H1 (cell line): ENCODE data around the gene CCNI2. TPM values are rescaled to one million over a fixed set of nuclear protein-coding genes. Genes with fewer than 3 reads are reported as not detected.

Experiments used
- CTCF ChIA-PET: fragments of 300-600 bp; sonication (Branson Sonifier 250); formaldehyde crosslinking; loops from one replicate; lab custom pipeline; 2021; ENCODE audit not compliant: partially characterized antibody; lab: Charles Lee
- POLR2A ChIA-PET: fragments of 300-600 bp; sonication (Branson Sonifier 250); formaldehyde crosslinking; loops from one replicate; lab custom pipeline; 2021; ENCODE audit warnings: inconsistent platforms; ENCODE audit not compliant: partially characterized antibody; lab: Charles Lee
- DNase-seq, 2 experiments: peaks; one replicate each; pipeline versions ENCODE4 v3.0.0 to v3.0.0-alpha.2; 2010 to 2022; ENCODE audit warnings: low spot score in 2 of 2, low read depth in 1 of 2, mixed read lengths in 1 of 2
- FAIRE-seq: peaks from 2 replicates; lab custom pipeline; 2011; peaks lifted over from hg19 to GRCh38; lab: Jason Lieb, UNC
- H2AFZ ChIP-seq: 2 replicates; pipeline ENCODE4 v1.8.1; 2012; ENCODE audit warnings: low read length, inconsistent platforms
- H2AK5ac ChIP-seq: 2 replicates; pipeline ENCODE4 v1.6.1; 2013; ENCODE audit warnings: low read depth, low read length
- H2BK120ac ChIP-seq: replicated peaks from 2 replicates; pipeline ENCODE3; 2013; ENCODE audit warnings: low read depth, low read length, inconsistent platforms
- H2BK12ac ChIP-seq: 2 replicates; pipeline ENCODE4 v1.6.1; 2013; ENCODE audit warnings: low read depth, low read length
- H2BK15ac ChIP-seq: 2 replicates; pipeline ENCODE4 v1.6.1; 2013; ENCODE audit warnings: low read length
- H2BK20ac ChIP-seq: 2 replicates; pipeline ENCODE4 v1.6.1; 2013; ENCODE audit warnings: low read length
- H2BK5ac ChIP-seq: 2 replicates; pipeline ENCODE4 v1.6.1; 2013; ENCODE audit warnings: low read depth, low read length
- H3K14ac ChIP-seq: 2 replicates; pipeline ENCODE4 v1.6.1; 2013; ENCODE audit warnings: inconsistent platforms; ENCODE audit not compliant: insufficient read length
- H3K18ac ChIP-seq: 2 replicates; pipeline ENCODE4 v1.6.1; 2013; ENCODE audit warnings: low read length; ENCODE audit errors: extremely low read depth
- H3K23ac ChIP-seq: 2 replicates; pipeline ENCODE4 v1.6.1; 2013; ENCODE audit warnings: inconsistent platforms; ENCODE audit not compliant: insufficient read length
- H3K23me2 ChIP-seq: 2 replicates; pipeline ENCODE4 v1.6.1; 2013; ENCODE audit warnings: low read depth, low read length
- H3K27ac ChIP-seq: 2 replicates; pipeline ENCODE4 v1.6.1; 2011; ENCODE audit warnings: low read depth, low read length, inconsistent platforms
- H3K27me3 ChIP-seq, 4 experiments: replicated peaks in 1 of 4; 1 replicate in 1 of 4; 2 replicates in 3 of 4; pipeline versions ENCODE4 v1.6.1 to v1.8.1; 2011 to 2013; ENCODE audit warnings: low read length in 3 of 4, mild to moderate bottlenecking in 3 of 4, inconsistent platforms in 2 of 4, mixed read lengths in 2 of 4, moderate library complexity in 1 of 4; ENCODE audit not compliant: control insufficient read depth in 3 of 4, insufficient read depth in 3 of 4; ENCODE audit errors: extremely low read depth in 1 of 4
- H3K36me3 ChIP-seq, 4 experiments: 2 replicates each; pipeline versions ENCODE4 v1.6.1 to v1.8.1; 2011 to 2013; ENCODE audit warnings: mild to moderate bottlenecking in 4 of 4, low read length in 3 of 4, moderate library complexity in 2 of 4, control low read depth in 1 of 4, inconsistent platforms in 1 of 4; ENCODE audit not compliant: insufficient read depth in 4 of 4, control insufficient read depth in 2 of 4
- H3K4ac ChIP-seq: replicated peaks from 2 replicates; pipeline ENCODE3; 2013; ENCODE audit warnings: low read length, low read depth, mixed read lengths, inconsistent platforms; ENCODE audit not compliant: insufficient read length
- H3K4me1 ChIP-seq, 4 experiments: replicated peaks in 1 of 4; 1 replicate in 1 of 4; 2 replicates in 3 of 4; pipeline versions ENCODE4 v1.6.1 to v1.8.1; 2011 to 2013; ENCODE audit warnings: low read length in 3 of 4, inconsistent platforms in 2 of 4, mixed read lengths in 1 of 4; ENCODE audit not compliant: insufficient read depth in 4 of 4, control insufficient read depth in 3 of 4
- H3K4me2 ChIP-seq, 2 experiments: 2 replicates each; pipeline versions ENCODE4 v1.6.1 to v1.8.1; 2011 to 2013; ENCODE audit warnings: low read depth in 2 of 2, low read length in 2 of 2, control low read depth in 1 of 2, inconsistent platforms in 1 of 2, mild to moderate bottlenecking in 1 of 2; ENCODE audit not compliant: insufficient read depth in 1 of 2
- H3K4me3 ChIP-seq, 4 experiments: fragments of 200-600, 300-600 bp in 1 of 4; sonication (generic), shearing (Covaris generic), sonication (Bioruptor Twin) in 1 of 4; 2 replicates each; pipeline versions ENCODE4 v1.5.1 to v1.8.1; 2011 to 2016; ENCODE audit warnings: low read length in 4 of 4, low read depth in 3 of 4, control low read depth in 2 of 4, inconsistent platforms in 2 of 4, mild to moderate bottlenecking in 2 of 4, mixed read lengths in 1 of 4, moderate library complexity in 1 of 4; ENCODE audit not compliant: insufficient read depth in 2 of 4; ENCODE audit errors: extremely low read depth in 1 of 4
- H3K56ac ChIP-seq: replicated peaks from 2 replicates; pipeline ENCODE3; 2013; ENCODE audit warnings: low read depth, mild to moderate bottlenecking, mixed read lengths, low read length, inconsistent platforms; ENCODE audit not compliant: insufficient read length
- H3K79me1 ChIP-seq: 2 replicates; pipeline ENCODE4 v1.6.1; 2013; ENCODE audit warnings: low read depth, low read length, control low read depth
- H3K79me2 ChIP-seq, 2 experiments: 2 replicates each; pipeline versions ENCODE4 v1.6.1 to v1.8.1; 2012 to 2013; ENCODE audit warnings: low read length in 2 of 2, mild to moderate bottlenecking in 2 of 2, inconsistent platforms in 1 of 2; ENCODE audit not compliant: insufficient read depth in 2 of 2, control insufficient read depth in 1 of 2
- H3K9ac ChIP-seq, 4 experiments: replicated peaks in 1 of 4; 1 replicate in 1 of 4; 2 replicates in 3 of 4; pipeline versions ENCODE4 v1.6.1 to v1.8.1; 2011 to 2013; ENCODE audit warnings: low read depth in 3 of 4, low read length in 3 of 4, control low read depth in 2 of 4, mild to moderate bottlenecking in 2 of 4, moderate library complexity in 2 of 4, inconsistent platforms in 1 of 4; ENCODE audit errors: extremely low read depth in 1 of 4
- H3K9me3 ChIP-seq, 2 experiments: 2 replicates each; pipeline versions ENCODE4 v1.6.1 to v1.8.1; 2012 to 2013; ENCODE audit warnings: mild to moderate bottlenecking in 2 of 2, moderate library complexity in 2 of 2, control low read depth in 1 of 2, inconsistent platforms in 1 of 2, low read depth in 1 of 2, low read length in 1 of 2, mixed read lengths in 1 of 2; ENCODE audit not compliant: insufficient read depth in 2 of 2
- H4K20me1 ChIP-seq, 2 experiments: replicated peaks in 1 of 2; 2 replicates each; pipeline versions ENCODE3 to v1.8.1; 2011 to 2013; ENCODE audit warnings: inconsistent platforms in 2 of 2, low read length in 2 of 2, mild to moderate bottlenecking in 1 of 2; ENCODE audit not compliant: insufficient read depth in 2 of 2, control insufficient read depth in 1 of 2
- H4K5ac ChIP-seq: 2 replicates; pipeline ENCODE4 v1.6.1; 2013; ENCODE audit warnings: low read length, low read depth, mixed read lengths, inconsistent platforms; ENCODE audit not compliant: insufficient read length
- H4K8ac ChIP-seq: 2 replicates; pipeline ENCODE4 v1.8.0; 2013; ENCODE audit warnings: mild to moderate bottlenecking, moderate library complexity, low read length, inconsistent platforms; ENCODE audit not compliant: insufficient read depth; ENCODE audit errors: extremely low read depth
- H4K91ac ChIP-seq: replicated peaks from 2 replicates; pipeline ENCODE3; 2013; ENCODE audit warnings: low read length, mixed read lengths, inconsistent platforms; ENCODE audit not compliant: insufficient read length
- BRCA1 ChIP-seq: IDR thresholded peaks from 2 replicates; pipeline ENCODE4 v1.6.1; 2012; ENCODE audit warnings: low read depth, low read length, improper control_type of control experiment
- CBX5 ChIP-seq: fragments of 300-800, 300-1000 bp; sonication (generic); IDR thresholded peaks from 2 replicates; pipeline ENCODE4 v1.7.1; 2016; ENCODE audit warnings: antibody characterized with exemption, low read length, low read depth
- CEBPB ChIP-seq: IDR thresholded peaks from 2 replicates; pipeline ENCODE4 v1.6.1; 2012; ENCODE audit warnings: low read depth, low read length
- CTBP2 ChIP-seq: IDR thresholded peaks from 2 replicates; pipeline ENCODE4 v1.7.0; 2011; ENCODE audit warnings: borderline replicate concordance, mild to moderate bottlenecking, moderate library complexity, mixed read lengths, low read length; ENCODE audit not compliant: insufficient read depth, insufficient read length
- EZH2 ChIP-seq: fragments of 200-600 bp; sonication (generic); IDR thresholded peaks from 2 replicates; pipeline ENCODE4 v1.7.1; 2012; ENCODE audit warnings: low read depth, mild to moderate bottlenecking, moderate library complexity, low read length, inconsistent platforms; ENCODE audit not compliant: severe bottlenecking
- MAFK ChIP-seq: IDR thresholded peaks from 2 replicates; pipeline ENCODE4 v1.6.1; 2012; ENCODE audit warnings: low read depth, mild to moderate bottlenecking, improper control_type of control experiment, low read length
- POLR2A ChIP-seq, 2 experiments: IDR thresholded peaks; 1 replicate in 1 of 2; 2 replicates in 1 of 2; pipeline ENCODE4 v1.6.1; 2011; ENCODE audit warnings: low read depth in 2 of 2, low read length in 2 of 2, mild to moderate bottlenecking in 2 of 2; ENCODE audit errors: control extremely low read depth in 1 of 2
- POLR2AphosphoS5 ChIP-seq: IDR thresholded peaks from 2 replicates; pipeline ENCODE4 v1.6.1; 2011; ENCODE audit warnings: low read depth, low read length
- RBBP5 ChIP-seq: IDR thresholded peaks from 2 replicates; pipeline ENCODE4 v1.7.1; 2012; ENCODE audit warnings: low read depth, mild to moderate bottlenecking, inconsistent platforms, low read length, moderate library complexity, borderline replicate concordance
- SIRT6 ChIP-seq: IDR thresholded peaks from one replicate; pipeline ENCODE4 v1.7.1; 2012; ENCODE audit warnings: low read length, inconsistent platforms
- SP4 ChIP-seq: IDR thresholded peaks from 2 replicates; pipeline ENCODE4 v1.6.1; 2012; ENCODE audit warnings: low read length, inconsistent platforms
- TAF1 ChIP-seq: IDR thresholded peaks from 2 replicates; pipeline ENCODE4 v1.6.1; 2011; ENCODE audit warnings: mild to moderate bottlenecking, low read depth, low read length
- TAF7 ChIP-seq: optimal IDR thresholded peaks from 2 replicates; pipeline ENCODE3; 2011; ENCODE audit warnings: low read depth, mild to moderate bottlenecking, inconsistent platforms, low read length, moderate library complexity, borderline replicate concordance
- YY1 ChIP-seq: IDR thresholded peaks from 2 replicates; pipeline ENCODE4 v1.6.1; 2011; ENCODE audit warnings: low read depth, mild to moderate bottlenecking, low read length
- WGBS, 2 experiments: shearing (Covaris generic) in 1 of 2; methylation state at CpG; one replicate each; pipeline versions ENCODE4 v1.1.6 to v1.1.7; 2013 to 2015; ENCODE audit warnings: low lambda C conversion rate in 2 of 2, mixed read lengths in 2 of 2, inconsistent platforms in 1 of 2, low coverage in 1 of 2, missing lambda C conversion rate in 1 of 2; ENCODE audit not compliant: insufficient replicate concordance in 2 of 2, insufficient coverage in 1 of 2, insufficient read length in 1 of 2; ENCODE audit errors: extremely low coverage in 1 of 2, missing lambda C conversion rate in 1 of 2; 5-methylcytosine and 5-hydroxymethylcytosine counted together
- polyA plus RNA-seq, 7 experiments: library from polyadenylated mRNA; depleted of rRNA in 3 of 7; stranded (reverse) in 5 of 7; unstranded in 2 of 7; fragments of >200 nt in 5 of 7; fragments of 200-250 nt in 2 of 7; gene quantifications; 1 replicate in 5 of 7; 2 replicates in 1 of 7; 4 replicates in 1 of 7; pipeline versions ENCODE4 v1.2.1 to v1.2.3, GENCODE V29; 2011 to 2013; ENCODE audit warnings: missing spikeins in 2 of 7, mixed read lengths in 2 of 7
- total RNA-seq: library from RNA; stranded (reverse); fragmentation: NEBNext Ultra II Directional; extraction: Animal tissue kit (Norgen Biotek cat#: 25700); gene quantifications from 2 replicates; pipeline ENCODE4 v1.2.1, GENCODE V29; 2021

The CCNI2 gene
- total and polyA plus RNA-seq, 2 of the 8 experiments (the other 6 are each of a cell fraction or from before 2014, with no cell fraction given): 1.3 to 1.4 TPM

- H3K79me1 ChIP-seq: no peaks in the 10 kb centered on the region
- H2BK5ac ChIP-seq: no peak overlapping the region
- no peak overlapping the region for H2AFZ ChIP-seq
- no peak overlapping the region for H4K8ac ChIP-seq
- no peak overlapping the region for H4K5ac ChIP-seq
- H3K4me3 ChIP-seq: no peak overlapping the region
- 100% methylated on average over 1 of the region's 1 CpG; no CpG with 5 or more reads in 1 of the 2 experiments for WGBS, 2 experiments
- H3K9ac ChIP-seq: no peak overlapping the region
- no peaks in the 10 kb centered on the region for H3K9me3 ChIP-seq
- H2BK20ac ChIP-seq: no peak overlapping the region
- DNase-seq (no peak), FAIRE-seq (no peak)
- H2AK5ac ChIP-seq: no peak overlapping the region
- no peak overlapping the region for H3K27ac ChIP-seq
- no peak overlapping the region for H3K56ac ChIP-seq
- no peak overlapping the region for H2BK120ac ChIP-seq
- H4K20me1 ChIP-seq: peaks cover 0 to 2% of the 10 kb centered on the region in 2 experiments
- H3K4me2 ChIP-seq: no peak overlapping the region
- no peak overlapping the region for H4K91ac ChIP-seq
- no peak overlapping the region for H3K23ac ChIP-seq
- H3K27me3 ChIP-seq: peaks cover 14 to 27% (median 22%) of the 10 kb centered on the region in 4 experiments
- H3K4me1 ChIP-seq: peaks cover 0 to 9% (median 3%) of the 10 kb centered on the region in 4 experiments; a peak in 4 of 7 replicates
- no peak overlapping the region for H3K4ac ChIP-seq
- no peak overlapping the region for H2BK12ac ChIP-seq
- H3K14ac ChIP-seq: no peak overlapping the region
- H3K79me2 ChIP-seq: no peaks in the 10 kb centered on the region
- H3K18ac ChIP-seq: no peak overlapping the region
- peaks cover 0 to under 1% (median 0%) of the 10 kb centered on the region in 4 experiments; a peak in 1 of 8 replicates for H3K36me3 ChIP-seq
- ChIA-PET POLR2A (interaction anchor here (0.9 kb wide), 1 partner anchor 9 kb away, joined by 3 read pairs; no protein-coding TSS in a partner anchor), CTCF (interaction anchor here (0.6 to 18.2 kb wide), 11 partner anchors 8 to 203 kb away, joined by 3 to 322 read pairs (median 8); partner anchors contain the start of gene SHROOM1)
- no peak overlapping the region for H2BK15ac ChIP-seq
- peaks cover 3% of the 10 kb centered on the region; the same call in 1 of the 2 replicates for H3K23me2 ChIP-seq
- no peak for TF ChIP-seq SIRT6
- no peak for TF ChIP-seq TAF7
- no peak for TF ChIP-seq POLR2A (IDR thresholded peaks at IDR 0.05; ENCODE audit: control extremely low read depth in 1 of 2, low read depth in 2 of 2, low read length in 2 of 2)
- TF ChIP-seq SP4: no peak
- no peak for TF ChIP-seq YY1
- TF ChIP-seq MAFK: no peak
- no peak for TF ChIP-seq CBX5
- TF ChIP-seq CEBPB: no peak
- no peak for TF ChIP-seq EZH2
- no peak for TF ChIP-seq POLR2AphosphoS5
- no peak for TF ChIP-seq TAF1
- TF ChIP-seq BRCA1: no peak
- no peak for TF ChIP-seq CTBP2
- no peak for TF ChIP-seq RBBP5
These were observed 5.4 kb downstream of the CCNI2 start for GRCh38 chr5:132752581-132753125.
